ENCODE measurements around the gene GSC.

Gene GSC

DNA sequence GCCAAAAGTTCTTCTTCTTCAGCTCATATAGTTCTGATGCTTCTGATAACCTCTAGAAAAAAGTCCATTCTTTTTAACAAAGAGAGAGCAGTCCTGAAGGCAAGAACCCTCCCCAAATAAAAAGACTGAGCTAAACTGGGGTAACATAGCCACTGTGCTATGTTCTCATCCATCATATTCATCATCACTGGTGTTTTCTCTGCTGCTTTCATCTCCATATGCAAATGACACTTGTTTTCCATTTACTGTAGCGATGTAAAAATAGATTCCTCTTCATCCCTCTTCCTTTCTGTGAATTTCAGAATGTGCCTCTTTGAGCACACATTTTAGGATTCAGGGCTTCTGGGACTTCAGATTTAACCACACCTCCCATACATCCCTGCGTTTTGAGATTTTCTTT is 44.9 kb downstream of the GSC start:
- ATAC-seq, result no peak

DNA sequence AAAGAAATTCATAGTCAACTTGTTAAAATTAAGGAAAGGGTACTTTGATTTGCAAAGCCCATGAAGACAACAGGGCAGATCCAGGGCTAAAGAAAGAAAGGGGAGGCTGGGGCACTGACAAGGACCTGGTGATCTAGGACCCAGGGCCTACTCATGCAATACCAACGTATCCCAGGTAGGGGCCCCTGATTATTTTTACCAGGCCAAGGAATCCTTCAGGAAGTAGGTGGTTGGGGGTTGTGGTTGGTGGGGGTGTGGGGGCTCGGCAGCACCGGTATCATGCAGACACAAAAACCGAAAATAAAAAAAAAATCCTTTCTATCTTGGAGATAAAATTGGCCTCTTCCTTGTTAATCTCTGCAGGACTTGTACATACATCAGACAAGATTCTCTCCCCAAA is 47.5 kb downstream of the GSC start:
- ATAC-seq, result no peak

More for the DNA sequence above, 44.9 kb downstream of the GSC start:
- no peak for TF ChIP-seq ESRRG (CRISPR knock-in tag; IDR thresholded peaks at IDR 0.05)
- TF ChIP-seq GLIS3 (CRISPR knock-in tag; IDR thresholded peaks at IDR 0.05), result no peak
- TF ChIP-seq CSDC2 (CRISPR knock-in tag; IDR thresholded peaks at IDR 0.05), result no peak
- TF ChIP-seq, protein P1, sequence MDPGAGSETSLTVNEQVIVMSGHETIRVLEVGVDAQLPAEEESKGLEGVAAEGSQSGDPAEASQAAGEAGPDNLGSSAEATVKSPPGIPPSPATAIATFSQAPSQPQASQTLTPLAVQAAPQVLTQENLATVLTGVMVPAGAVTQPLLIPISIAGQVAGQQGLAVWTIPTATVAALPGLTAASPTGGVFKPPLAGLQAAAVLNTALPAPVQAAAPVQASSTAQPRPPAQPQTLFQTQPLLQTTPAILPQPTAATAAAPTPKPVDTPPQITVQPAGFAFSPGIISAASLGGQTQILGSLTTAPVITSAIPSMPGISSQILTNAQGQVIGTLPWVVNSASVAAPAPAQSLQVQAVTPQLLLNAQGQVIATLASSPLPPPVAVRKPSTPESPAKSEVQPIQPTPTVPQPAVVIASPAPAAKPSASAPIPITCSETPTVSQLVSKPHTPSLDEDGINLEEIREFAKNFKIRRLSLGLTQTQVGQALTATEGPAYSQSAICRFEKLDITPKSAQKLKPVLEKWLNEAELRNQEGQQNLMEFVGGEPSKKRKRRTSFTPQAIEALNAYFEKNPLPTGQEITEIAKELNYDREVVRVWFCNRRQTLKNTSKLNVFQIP (CRISPR knock-in tag; IDR thresholded peaks at IDR 0.05; ENCODE audit: borderline replicate concordance, low read depth), result no peak
- TF ChIP-seq PPARA (CRISPR knock-in tag; IDR thresholded peaks at IDR 0.05; ENCODE audit: borderline replicate concordance), result no peak
- no peak for TF ChIP-seq RARB (CRISPR knock-in tag; IDR thresholded peaks at IDR 0.05)
- no peak for TF ChIP-seq ZNF70 (CRISPR knock-in tag; IDR thresholded peaks at IDR 0.05)
- no peak for TF ChIP-seq TCF4 (CRISPR knock-in tag; IDR thresholded peaks at IDR 0.05; ENCODE audit: borderline replicate concordance)
- TF ChIP-seq ZNF8 (CRISPR knock-in tag; IDR thresholded peaks at IDR 0.05), result no peak
- no peak for TF ChIP-seq PATZ1 (CRISPR knock-in tag; IDR thresholded peaks at IDR 0.05; ENCODE audit: borderline replicate concordance)
- no peak for TF ChIP-seq ZNF565 (CRISPR knock-in tag; conservative IDR thresholded peaks at IDR 0.05; ENCODE audit: low read depth)
- TF ChIP-seq BACH2 (CRISPR knock-in tag; IDR thresholded peaks at IDR 0.05; ENCODE audit: borderline replicate concordance), result no peak
- TF ChIP-seq SNAI2 (CRISPR knock-in tag; IDR thresholded peaks at IDR 0.05), result no peak
- TF ChIP-seq ZFP3 (CRISPR knock-in tag; IDR thresholded peaks at IDR 0.05), result no peak

More for the DNA sequence above, 47.5 kb downstream of the GSC start:
- TF ChIP-seq PATZ1 (CRISPR knock-in tag; IDR thresholded peaks at IDR 0.05; ENCODE audit: borderline replicate concordance) (no peak), CSRNP3 (CRISPR knock-in tag; IDR thresholded peaks at IDR 0.05) (no peak), TSHZ2 (CRISPR knock-in tag; IDR thresholded peaks at IDR 0.05) (no peak), ZC3H10 (CRISPR knock-in tag; IDR thresholded peaks at IDR 0.05) (no peak), ISL1 (CRISPR knock-in tag; IDR thresholded peaks at IDR 0.05) (no peak)
- TF ChIP-seq, protein P2, sequence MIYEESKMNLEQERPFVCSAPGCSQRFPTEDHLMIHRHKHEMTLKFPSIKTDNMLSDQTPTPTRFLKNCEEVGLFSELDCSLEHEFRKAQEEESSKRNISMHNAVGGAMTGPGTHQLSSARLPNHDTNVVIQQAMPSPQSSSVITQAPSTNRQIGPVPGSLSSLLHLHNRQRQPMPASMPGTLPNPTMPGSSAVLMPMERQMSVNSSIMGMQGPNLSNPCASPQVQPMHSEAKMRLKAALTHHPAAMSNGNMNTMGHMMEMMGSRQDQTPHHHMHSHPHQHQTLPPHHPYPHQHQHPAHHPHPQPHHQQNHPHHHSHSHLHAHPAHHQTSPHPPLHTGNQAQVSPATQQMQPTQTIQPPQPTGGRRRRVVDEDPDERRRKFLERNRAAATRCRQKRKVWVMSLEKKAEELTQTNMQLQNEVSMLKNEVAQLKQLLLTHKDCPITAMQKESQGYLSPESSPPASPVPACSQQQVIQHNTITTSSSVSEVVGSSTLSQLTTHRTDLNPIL (CRISPR knock-in tag; IDR thresholded peaks at IDR 0.05; ENCODE audit: low read depth), result no peak

Measured in SK-N-SH treated with all-trans-retinoic acid at 6 μM for 48 hours (cell line).